GOT3 (cell line): Measurements from ENCODE around the gene CEACAM1.
"Not testable (repeated sequence)": the region's sequence is repeated elsewhere in the genome, so short reads cannot be mapped to it uniquely, and the experiment has no call there.

ENCODE experiments used
- DNase-seq: peaks from one replicate; lab custom pipeline; 2025; ENCODE audit warnings: mixed read lengths; lab: John Stamatoyannopoulos, UW

CEACAM1 gene

GRCh38 chr19:42528354-42529247 is at the start of gene CEACAM1:
TSS of gene CEACAM1 (minus strand) at chr19:42528481. CDS start at chr19:42528374, 107 bp downstream.
- DNase-seq, result no peak

- no peak for DNase-seq
These were observed 48.7 kb upstream of the CEACAM1 start for GRCh38 chr19:42577016-42577415.

GRCh38 chr19:42576241-42576640 is 48.0 kb upstream of the CEACAM1 start:
- no peak for DNase-seq

GRCh38 chr19:42573642-42574041 is 45.4 kb upstream of the CEACAM1 start:
- no peak for DNase-seq

- no peak for DNase-seq
These were observed 42.8 kb upstream of the CEACAM1 start for GRCh38 chr19:42571116-42571515.

GRCh38 chr19:42569193-42569592 is 40.9 kb upstream of the CEACAM1 start:
- no peak for DNase-seq

GRCh38 chr19:42568006-42568405 is 39.7 kb upstream of the CEACAM1 start:
- no peak for DNase-seq

- DNase-seq, result no peak
These were observed 39.3 kb upstream of the CEACAM1 start for GRCh38 chr19:42567567-42567966.

- no peak for DNase-seq
These were observed 35.3 kb upstream of the CEACAM1 start for GRCh38 chr19:42563352-42564210.

GRCh38 chr19:42561512-42561911 is 33.2 kb upstream of the CEACAM1 start:
- no peak for DNase-seq

GRCh38 chr19:42560731-42561130 is 32.5 kb upstream of the CEACAM1 start:
- DNase-seq, result no peak

GRCh38 chr19:42558450-42559150 is 30.3 kb upstream of the CEACAM1 start:
- DNase-seq, result no peak

- not testable (repeated sequence) for DNase-seq
These were observed 29.1 kb upstream of the CEACAM1 start for GRCh38 chr19:42557386-42557871.

- no peak for DNase-seq
These were observed 27.5 kb upstream of the CEACAM1 start for GRCh38 chr19:42555801-42556200.

GRCh38 chr19:42555317-42555716 is 27.0 kb upstream of the CEACAM1 start:
- DNase-seq, result no peak

GRCh38 chr19:42554046-42554575 is 25.8 kb upstream of the CEACAM1 start:
- DNase-seq, result no peak

GRCh38 chr19:42553292-42554045 is 25.2 kb upstream of the CEACAM1 start:
- DNase-seq, result no peak

GRCh38 chr19:42552086-42553065 is 24.1 kb upstream of the CEACAM1 start:
- DNase-seq, result no peak

GRCh38 chr19:42550521-42550920 is 22.2 kb upstream of the CEACAM1 start:
- DNase-seq, result not testable (repeated sequence)

- DNase-seq, result not testable (repeated sequence)
These were observed 20.8 kb upstream of the CEACAM1 start for GRCh38 chr19:42549067-42549466.
